NOMO-1 (cell line): ENCODE results near the gene CRTC1.

ENCODE experiments used
- DNase-seq, 2 experiments: peaks; one replicate each; lab custom pipeline; 2025; ENCODE audit not compliant: unreplicated experiment in 2 of 2; lab: John Stamatoyannopoulos, UW

Gene CRTC1

GRCh38 chr19:18699403-18700054, 16.0 kb downstream of the CRTC1 start:
- no peak for DNase-seq

DNA sequence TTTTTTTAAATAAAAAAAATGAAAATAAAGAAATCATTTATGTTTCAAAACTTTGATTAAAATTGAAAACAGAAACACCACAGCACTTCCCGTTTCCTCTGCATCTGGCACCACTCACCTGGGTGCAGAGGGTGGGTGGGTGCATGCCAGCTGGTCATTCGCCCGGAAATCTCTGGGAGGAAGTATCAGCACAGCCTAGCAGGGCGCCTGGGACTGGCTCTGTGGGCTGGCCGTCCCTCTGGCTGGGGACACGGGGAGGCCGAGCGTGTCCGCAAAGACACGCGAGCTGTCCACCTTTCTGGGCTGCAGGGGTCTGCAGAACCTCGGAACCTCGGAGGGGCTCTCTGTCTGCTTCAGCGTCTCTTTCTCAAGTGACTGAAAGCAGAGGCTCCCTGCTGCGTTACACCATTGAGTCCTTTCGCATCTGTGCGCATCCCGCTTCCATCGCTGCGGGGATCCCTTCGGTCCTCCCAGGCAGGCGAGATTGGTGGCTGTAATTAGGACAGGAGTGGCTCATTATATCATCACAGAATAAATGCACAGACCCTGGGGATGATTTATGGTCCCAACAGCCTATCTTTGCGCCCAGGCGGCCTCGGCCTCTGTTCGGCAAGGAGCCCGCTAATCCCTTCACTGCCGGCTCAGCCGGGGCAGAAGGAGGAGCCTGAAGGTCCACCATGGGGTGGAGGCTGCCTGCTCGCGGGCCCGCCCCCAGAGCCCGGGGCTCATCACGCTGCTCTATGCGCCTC, 17.2 kb downstream of the CRTC1 start:
- no peak for DNase-seq

GRCh38 chr19:18701250-18701608, 17.7 kb downstream of the CRTC1 start:
- DNase-seq = no peak

GRCh38 chr19:18704054-18704453, 20.6 kb downstream of the CRTC1 start:
- no peak for DNase-seq

DNA sequence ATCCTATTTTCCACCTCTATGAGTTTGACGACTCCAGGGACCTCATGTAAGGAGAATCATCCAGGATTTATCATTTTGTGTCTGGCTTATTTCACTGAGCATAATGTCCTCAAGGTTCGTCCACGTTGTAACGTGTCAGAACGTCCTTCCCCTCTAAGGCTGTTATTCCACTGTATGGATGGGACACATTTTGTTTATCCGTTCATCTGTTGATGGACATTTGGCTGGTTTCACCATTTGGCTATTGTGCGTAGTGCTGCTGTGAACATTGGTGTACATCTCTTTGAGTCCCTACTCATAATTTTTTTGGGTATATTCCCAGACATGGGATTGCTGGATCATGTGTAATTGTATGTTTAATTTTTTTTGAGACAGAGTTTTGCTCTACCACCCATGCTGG, 21.5 kb downstream of the CRTC1 start:
- DNase-seq = no peak

DNA sequence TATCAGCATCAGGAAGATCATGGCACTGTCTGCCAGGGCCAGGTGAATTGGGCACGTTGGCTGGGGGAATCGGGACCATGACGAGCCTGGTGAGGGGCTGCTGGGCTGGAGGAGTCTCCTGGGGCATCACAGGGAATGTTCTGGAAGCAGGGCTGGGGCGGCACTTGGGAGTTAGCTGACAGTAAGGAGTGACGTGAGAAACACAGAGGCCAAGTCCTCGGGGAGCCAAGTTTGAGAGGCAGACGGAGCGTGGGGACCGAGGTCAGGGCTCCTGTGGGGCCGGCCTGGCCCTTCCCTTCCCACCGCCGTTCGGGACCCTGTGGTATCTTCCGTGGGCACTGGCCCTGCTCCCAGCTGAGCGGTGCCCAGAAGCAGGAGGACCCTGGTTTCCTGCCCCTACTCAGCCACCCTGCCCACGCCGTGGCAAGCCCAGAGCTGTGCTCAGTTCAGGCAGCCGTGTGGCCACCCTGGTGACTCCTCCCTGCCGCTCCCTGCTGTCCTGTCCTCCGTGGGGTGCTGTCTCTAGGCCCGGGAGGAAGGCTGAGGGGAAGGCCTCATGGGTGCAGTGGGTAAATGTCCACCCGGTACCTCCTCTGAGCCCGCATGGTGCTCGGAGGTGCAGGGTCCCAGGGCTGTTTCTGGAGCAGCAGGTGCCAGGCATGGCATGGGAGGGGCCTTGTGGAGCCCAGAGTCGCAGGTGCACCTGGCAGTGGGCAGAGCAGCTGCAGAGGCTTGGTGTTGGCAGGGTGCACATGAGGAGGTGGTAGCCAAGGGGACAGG, 25.2 kb downstream of the CRTC1 start:
- DNase-seq = no peak

DNA sequence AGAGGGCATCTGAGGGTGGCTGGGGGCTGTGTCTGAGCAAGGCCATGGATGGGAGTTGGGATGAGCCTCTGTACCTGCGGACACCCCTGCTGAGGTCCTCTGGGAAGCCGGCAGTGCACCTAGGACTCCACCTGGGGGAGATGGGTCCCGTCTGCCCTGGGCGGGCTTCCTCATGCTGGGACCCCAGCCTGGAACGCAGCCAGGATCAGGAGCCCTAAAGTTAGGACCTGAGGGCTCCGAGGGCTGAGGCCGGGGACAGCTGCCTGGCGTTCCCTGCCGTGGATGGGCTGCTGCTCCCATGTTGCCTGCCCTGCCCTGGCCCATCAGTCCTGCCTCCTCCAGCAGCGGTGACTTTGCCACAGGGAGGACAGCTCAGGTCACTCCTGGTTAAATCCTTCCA, 26.1 kb downstream of the CRTC1 start:
- DNase-seq = no peak

GRCh38 chr19:18710186-18710585, 26.7 kb downstream of the CRTC1 start:
- DNase-seq = no peak

DNA sequence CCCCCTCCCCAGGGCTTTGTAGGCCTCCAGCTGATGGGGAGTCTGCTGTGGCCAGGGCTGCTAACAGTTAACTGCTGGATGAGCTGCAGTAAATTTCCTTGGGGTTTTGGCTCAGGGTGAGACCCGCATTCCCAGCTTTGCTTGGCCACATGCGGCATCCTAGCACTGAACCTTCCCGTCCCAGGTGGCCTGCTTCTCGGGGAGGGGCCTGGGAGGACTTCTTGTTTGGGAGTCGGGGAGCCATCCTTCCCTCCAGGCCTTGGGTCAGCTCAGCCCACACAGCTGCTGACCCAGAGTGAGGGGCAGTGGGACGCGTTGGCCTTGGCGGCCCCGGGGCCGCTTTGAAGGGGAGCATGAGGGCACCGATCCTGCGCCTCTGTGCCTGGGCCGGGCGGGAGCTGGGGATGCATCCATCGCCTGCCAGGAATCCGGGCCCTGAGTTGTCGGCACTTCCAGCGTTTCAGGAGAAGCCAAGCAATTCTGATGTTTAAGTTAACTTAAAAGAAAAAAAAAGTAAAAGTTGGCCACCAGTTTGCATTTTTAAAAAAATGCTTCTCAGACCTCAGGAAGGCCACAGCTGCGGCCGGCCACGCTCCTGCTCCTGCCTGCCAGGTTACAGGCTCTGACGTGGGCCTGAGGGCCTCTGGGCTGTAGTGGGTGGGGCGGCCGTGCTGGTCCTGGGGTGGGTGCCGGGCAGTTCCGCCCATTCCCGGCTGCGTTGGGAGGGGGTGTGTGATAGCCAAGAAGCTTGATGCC, 27.7 kb downstream of the CRTC1 start:
- no peak for DNase-seq

DNA sequence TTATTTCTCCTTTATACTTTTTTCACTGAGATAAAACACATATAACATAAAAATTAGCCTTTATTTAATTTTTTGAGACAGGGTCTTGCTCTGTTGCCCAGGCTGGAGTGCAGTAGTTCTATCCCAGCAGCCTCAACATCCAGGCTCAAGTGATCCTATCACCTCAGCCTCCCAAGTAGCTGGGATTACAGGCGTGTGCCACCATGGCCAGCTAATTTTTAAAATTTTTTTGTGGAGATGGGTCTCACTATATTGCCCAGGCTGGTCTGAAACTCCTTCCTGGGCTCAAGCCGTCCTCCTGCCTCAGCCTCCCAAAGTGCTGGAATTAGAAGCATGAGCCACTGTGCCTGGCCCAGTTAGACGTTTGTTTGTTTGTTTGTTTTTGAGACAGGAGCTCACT, 28.4 kb downstream of the CRTC1 start:
- DNase-seq = no peak

DNA sequence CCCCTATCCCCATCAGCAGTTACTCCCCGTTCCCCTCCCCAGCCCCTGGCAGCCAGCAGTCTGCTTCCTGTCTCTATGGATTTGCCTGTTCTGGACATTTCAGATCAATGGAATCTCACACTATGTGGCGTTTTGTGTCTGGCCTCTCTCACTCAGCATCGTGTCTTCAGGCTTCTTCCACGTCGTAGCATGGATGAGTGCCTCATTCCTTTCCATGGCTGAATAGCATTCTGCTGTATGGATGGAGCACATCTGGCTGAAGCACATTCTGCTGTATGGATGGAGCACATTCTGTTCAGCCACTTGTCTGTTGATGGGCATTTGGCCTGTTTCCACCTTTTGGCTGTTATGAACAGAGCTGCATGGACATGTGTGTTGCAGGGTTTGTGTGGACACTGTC, 29.5 kb downstream of the CRTC1 start:
- DNase-seq = no peak

GRCh38 chr19:18713550-18714117, 30.2 kb downstream of the CRTC1 start:
- no peak for DNase-seq

GRCh38 chr19:18715416-18715815, 31.9 kb downstream of the CRTC1 start:
- DNase-seq = no peak

DNA sequence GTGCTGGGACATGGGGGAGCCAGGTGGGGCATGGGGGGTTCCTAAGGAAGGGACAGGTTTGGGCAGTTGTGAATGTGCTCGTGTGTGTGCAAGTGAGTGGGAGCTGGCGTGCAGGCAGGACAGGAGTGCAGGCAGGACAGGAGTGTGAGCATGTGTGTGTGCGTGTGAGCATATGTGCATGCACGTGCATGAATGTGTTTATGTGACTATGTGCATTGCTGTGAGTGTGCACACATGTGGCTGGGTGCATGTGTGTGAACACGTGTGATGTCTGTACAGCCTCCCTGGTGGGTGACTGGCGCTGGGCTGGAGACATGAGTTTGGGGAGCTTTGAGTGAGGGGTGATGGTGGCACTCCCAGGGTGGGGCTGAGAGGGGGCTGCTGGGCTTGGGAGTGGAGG, 33.4 kb downstream of the CRTC1 start:
- no peak for DNase-seq

GRCh38 chr19:18717601-18718000, 34.1 kb downstream of the CRTC1 start:
- DNase-seq = no peak

GRCh38 chr19:18718015-18718526, 34.6 kb downstream of the CRTC1 start:
- DNase-seq = no peak

- DNase-seq = no peak
These were observed 35.5 kb downstream of the CRTC1 start for GRCh38 chr19:18718846-18719458.

DNA sequence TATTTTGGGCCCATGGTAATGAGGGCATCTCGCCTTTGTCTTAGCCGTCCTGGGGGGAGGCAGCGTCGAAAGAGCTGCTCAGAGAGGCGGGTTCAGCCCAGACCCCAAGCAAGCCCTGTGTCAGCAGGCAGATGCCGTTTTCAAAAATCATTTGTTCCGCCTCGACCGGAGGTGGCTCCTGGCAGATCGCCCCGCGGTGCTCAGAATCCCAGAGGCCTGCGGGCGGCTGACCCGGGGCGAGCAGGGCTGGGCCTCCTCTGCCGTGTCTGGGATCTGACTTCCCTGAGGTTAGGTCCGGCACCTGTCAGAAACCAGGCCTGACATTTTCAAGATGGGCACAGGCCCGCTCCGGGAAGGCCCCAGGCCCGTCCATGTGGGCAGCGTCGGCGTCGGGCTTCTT, 36.1 kb downstream of the CRTC1 start:
- DNase-seq = no peak

DNA sequence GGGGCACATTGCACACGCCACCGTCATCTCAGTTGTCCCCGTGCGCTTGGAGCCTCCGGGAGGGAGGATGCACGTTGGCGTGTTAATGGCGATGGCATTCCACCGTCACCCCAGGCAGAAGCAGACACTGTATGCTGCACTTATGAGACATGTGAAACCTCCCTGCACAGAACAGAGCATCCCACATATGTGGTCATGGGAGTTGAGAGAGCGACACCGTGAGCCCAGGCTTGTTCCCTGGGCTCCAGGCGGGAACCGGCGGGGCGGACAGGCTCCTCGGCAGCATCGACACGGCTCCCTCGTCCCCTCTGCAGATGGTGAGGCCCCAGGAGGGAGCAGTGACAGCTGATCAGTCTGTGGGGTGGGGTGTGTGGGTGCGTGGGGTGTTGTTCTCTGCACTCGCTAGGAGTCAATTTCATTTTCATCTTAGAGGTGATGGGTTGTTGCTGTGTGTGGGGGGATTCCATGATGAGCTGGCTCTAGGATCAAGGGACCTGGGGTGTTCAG, 40.4 kb downstream of the CRTC1 start:
- DNase-seq = no peak
